22Rv1 (cell line): ENCODE data around the gene SNORC.

Source experiments
- CTCF ChIP-seq: fragments of 450-650 bp; IDR thresholded peaks from 2 replicates; pipeline ENCODE4 v1.5.1; 2017; ENCODE audit warnings: mild to moderate bottlenecking
- ZFX ChIP-seq: fragments of 450-650 bp; IDR thresholded peaks from 2 replicates; pipeline ENCODE4 v1.6.1; 2017; ENCODE audit warnings: antibody characterized with exemption, borderline replicate concordance

DNA sequence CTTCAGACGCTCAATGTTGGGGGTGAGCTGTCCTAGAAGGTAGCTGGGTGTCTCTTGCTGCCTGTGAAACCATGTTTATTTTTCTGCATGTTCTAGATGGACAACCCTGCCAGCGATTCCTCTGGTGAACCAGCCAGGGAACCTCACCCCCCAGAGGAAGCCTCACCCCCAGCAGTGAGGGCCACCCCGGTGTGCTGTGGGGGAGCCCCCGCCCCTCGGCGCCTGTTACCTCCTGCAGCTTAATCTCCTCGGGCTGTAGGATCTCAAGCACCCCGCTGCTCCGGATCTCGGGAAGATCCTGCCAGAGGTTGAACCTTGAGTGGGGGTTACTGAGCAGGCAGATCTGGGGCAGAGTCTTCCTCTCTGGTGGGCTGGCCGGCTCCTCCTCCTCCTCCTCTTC is 50.0 kb downstream of the SNORC start:
- no peak for TF ChIP-seq CTCF
- no peak for TF ChIP-seq ZFX
